Measurements from ENCODE around the gene ZNF41.

The ZNF41 gene

GRCh38 chrX:47489507-47490275 lies 6.7 kb upstream of the ZNF41 start:
- no peak for FAIRE-seq

GRCh38 chrX:47484885-47485284 lies 1.9 kb upstream of the ZNF41 start:
- no peak for FAIRE-seq

GRCh38 chrX:47483306-47484268 lies 565 bp upstream of the ZNF41 start:
- no peak for FAIRE-seq

- FAIRE-seq, result no peak
These were observed 934 bp downstream of the ZNF41 start for GRCh38 chrX:47482065-47482511.

- FAIRE-seq, result no peak
These were observed 1.9 kb downstream of the ZNF41 start for GRCh38 chrX:47481160-47481559.

- no peak for FAIRE-seq
These were observed 2.4 kb downstream of the ZNF41 start for GRCh38 chrX:47480576-47480975.

- FAIRE-seq, result no peak
These were observed 7.5 kb downstream of the ZNF41 start for GRCh38 chrX:47475476-47475875.

GRCh38 chrX:47467106-47467505 lies 15.9 kb downstream of the ZNF41 start:
- no peak for FAIRE-seq

- no peak for FAIRE-seq
These were observed 22.5 kb downstream of the ZNF41 start for GRCh38 chrX:47460561-47460960.

GRCh38 chrX:47458528-47458927 lies 24.5 kb downstream of the ZNF41 start:
- FAIRE-seq, result no peak

- FAIRE-seq, result no peak
These were observed 26.9 kb downstream of the ZNF41 start for GRCh38 chrX:47456080-47456479.

- FAIRE-seq, result no peak
These were observed 30.9 kb downstream of the ZNF41 start for GRCh38 chrX:47452112-47452511.

- no peak for FAIRE-seq
These were observed 34.7 kb downstream of the ZNF41 start for GRCh38 chrX:47448165-47448806.

GRCh38 chrX:47447607-47448006 lies 35.4 kb downstream of the ZNF41 start:
- no peak for FAIRE-seq

GRCh38 chrX:47446971-47447370 lies 36.1 kb downstream of the ZNF41 start:
- no peak for FAIRE-seq

- FAIRE-seq, result no peak
These were observed 36.6 kb downstream of the ZNF41 start for GRCh38 chrX:47446431-47446830.

- FAIRE-seq, result no peak
These were observed 52.1 kb downstream of the ZNF41 start for GRCh38 chrX:47430925-47431324.

GRCh38 chrX:47422444-47422843 lies 60.6 kb downstream of the ZNF41 start:
- FAIRE-seq, result no peak

- no peak for FAIRE-seq
These were observed 62.1 kb downstream of the ZNF41 start for GRCh38 chrX:47420962-47421361.

- FAIRE-seq, result no peak
These were observed 62.8 kb downstream of the ZNF41 start for GRCh38 chrX:47420265-47420664.

GRCh38 chrX:47413179-47413594 lies 69.8 kb downstream of the ZNF41 start:
- no peak for FAIRE-seq
